DMS79 treated with DMSO at 0.1 percent for 48 hours (cell line): ENCODE results near the gene FAM47C.
"Not testable (repeated sequence)": the region's sequence is repeated elsewhere in the genome, so short reads cannot be mapped to it uniquely, and the experiment has no call there.

Experiments
- DNase-seq: peaks from one replicate; lab custom pipeline; 2025; lab: John Stamatoyannopoulos, UW

The FAM47C gene

DNA sequence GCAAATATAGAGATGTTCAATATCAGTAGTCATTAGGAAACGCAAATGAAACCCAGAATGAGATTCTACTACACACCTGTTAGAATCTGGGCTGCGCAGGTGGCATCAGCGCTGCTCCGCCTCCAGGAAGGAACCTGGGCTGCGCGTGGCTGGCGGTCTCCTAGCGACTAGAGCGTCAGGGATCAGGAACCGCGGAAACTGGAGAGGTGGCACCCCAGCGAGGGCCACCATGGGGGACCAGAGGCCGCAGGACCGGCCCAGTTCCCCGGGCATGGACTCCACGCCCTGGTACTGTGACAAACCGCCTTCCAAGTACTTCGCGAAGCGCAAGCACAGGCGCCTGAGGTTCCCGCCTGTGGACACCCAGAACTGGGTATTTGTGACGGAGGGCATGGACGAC is at the start of gene FAM47C:
FAM47C (plus strand) TSS at position 185 of the 400 bp plus-strand sequence; CDS start at position 230, 45 bp downstream.
- not testable (repeated sequence) for DNase-seq

DNA sequence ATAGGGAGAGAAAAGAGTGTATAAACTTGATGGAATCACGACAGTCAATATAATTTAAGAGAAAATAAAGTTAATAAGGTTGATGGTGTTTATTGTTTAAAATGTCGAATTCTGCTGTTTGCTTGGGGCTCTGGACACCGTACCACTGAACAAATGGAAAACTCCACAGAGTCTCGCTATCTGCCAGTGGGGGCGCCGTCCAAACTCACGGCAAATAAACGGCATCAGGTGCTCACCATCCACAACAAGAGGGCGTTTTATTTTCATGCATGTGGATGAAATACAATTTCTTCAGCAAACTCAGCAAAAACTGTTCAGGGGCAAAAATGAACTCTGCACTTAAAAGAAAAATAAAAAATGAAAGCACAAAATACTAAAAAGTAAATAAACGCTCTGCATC is 46.6 kb upstream of the FAM47C start:
- no peak for DNase-seq

DNA sequence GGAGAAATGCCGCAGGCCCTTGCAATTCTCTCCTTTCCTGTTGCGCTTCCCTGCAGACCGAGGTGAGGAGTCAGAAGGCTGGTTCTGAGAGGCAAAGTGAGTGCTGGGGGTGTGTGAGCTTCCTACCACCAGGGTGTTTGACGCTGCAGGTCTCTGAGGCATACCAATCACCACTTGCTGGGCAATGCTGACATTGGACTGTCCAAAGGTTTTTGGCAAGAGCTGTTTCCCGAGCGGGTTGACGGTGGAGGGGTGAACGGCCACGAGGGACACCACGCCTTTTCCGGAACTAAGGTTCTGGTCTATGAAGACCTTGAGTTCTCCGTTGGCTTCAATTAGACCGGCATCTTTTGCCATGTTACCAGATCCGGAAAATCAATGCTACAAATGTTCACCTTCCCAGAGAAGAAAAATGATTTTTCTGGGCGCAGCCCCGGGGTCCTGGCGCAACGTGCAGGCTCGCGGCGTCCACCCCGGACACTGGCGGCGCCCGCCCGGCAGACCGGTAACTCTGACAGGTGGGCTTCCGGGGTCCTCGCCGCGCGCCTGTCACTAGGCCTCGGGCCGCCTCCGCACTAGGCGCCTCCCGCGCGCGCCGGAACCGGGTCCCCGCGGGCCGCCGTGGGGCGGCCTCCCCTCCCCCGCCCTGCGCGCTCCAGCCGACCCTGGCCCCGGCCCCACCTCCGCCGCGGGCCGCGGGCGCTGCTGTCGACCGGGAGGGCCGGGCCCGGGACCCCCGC is 44.9 kb upstream of the FAM47C start:
- no peak for DNase-seq

DNA sequence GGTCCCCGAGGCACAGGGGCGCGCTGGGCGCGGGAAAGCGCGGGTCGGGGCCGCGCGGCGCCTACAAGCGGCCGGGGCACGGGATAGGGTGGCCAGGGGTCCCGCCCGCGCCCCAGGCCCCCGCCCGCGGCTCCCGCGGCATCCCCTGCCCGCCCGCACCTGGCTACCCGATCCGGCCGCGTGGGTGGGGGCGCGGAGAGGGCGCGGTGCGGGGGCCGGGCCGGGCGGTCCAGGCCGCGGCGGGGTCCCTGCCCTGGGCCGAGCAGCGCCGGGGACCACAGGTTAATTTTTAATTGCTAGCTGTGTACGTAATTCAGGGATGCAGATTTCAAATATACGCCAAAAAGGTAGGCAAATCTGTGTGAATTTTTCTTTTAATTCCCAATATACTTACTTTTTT is 44.3 kb upstream of the FAM47C start:
- no peak for DNase-seq

DNA sequence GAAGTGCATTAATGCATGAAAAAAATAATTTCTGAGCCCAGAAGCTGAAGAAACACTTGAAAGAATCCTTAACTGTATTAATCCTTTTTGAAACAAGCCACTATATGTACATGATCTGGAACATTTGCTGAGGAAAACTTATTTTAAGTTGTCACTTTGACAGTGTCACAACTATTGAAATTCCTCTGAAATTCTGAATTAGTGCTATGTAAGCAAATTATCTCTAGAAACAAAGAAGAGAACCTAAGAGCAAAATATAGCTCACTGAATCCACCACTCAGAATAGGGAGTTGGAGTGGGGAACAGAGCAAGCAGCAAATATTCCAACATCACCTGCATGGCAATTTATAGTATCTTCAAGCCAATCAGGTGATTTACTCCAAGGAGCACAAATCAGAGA is 34.6 kb upstream of the FAM47C start:
- no peak for DNase-seq

DNA sequence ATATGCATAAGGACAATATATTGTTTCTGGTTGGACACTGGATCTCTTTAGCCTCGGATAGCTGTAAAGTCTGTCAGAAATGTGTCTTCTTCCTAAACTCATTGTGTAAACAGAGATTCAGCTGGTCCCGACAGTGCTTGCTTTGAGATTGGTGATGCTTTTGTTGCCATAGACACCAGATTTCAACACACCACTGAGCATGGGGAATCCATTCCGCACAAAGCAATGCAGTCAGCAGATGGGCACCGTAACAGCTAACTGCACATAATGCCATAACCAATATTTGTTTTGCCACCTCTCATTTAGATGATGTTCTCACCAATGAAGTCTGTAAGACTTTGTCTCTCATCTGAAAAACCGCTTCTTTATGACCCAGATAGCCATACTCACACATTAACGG is 33.3 kb upstream of the FAM47C start:
- no peak for DNase-seq

DNA sequence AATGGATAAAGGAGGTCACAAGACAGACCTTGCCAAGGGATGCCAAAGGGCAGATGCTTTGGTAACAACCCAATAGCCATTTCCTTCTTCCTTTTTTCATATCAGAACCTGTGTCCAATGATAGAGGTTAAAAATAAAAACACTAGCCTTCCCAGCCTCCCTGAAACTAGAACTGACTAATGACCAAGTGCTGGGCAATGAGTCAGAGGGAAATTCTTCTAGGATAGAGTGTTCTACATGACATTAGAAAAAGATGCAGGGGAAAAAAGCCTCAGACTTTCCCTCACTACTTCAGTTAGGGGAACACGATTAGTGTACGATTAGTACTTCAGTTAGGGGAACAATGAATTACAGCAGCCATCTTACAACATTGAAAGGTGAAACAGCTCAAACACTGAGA is 29.3 kb upstream of the FAM47C start:
- no peak for DNase-seq

DNA sequence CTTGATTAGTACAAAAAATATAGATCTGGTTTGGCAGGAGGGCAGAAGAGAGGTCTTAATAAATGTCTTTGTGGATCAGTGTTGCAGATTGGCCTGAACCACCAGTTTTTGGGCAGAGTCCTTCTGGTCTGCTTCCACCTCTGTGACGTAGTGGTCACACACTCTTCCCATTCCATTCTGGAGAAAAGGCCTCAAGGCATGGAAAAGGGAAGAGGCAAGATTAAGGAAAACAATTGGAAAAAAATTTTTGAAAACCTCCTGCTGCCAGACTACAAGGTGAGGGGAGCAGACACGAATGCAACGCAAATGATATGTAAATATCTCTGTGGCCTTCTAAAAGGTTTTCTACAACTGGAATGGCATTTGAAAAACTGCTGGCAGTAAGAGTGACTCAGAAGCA is 24.3 kb upstream of the FAM47C start:
- DNase-seq, result no peak

DNA sequence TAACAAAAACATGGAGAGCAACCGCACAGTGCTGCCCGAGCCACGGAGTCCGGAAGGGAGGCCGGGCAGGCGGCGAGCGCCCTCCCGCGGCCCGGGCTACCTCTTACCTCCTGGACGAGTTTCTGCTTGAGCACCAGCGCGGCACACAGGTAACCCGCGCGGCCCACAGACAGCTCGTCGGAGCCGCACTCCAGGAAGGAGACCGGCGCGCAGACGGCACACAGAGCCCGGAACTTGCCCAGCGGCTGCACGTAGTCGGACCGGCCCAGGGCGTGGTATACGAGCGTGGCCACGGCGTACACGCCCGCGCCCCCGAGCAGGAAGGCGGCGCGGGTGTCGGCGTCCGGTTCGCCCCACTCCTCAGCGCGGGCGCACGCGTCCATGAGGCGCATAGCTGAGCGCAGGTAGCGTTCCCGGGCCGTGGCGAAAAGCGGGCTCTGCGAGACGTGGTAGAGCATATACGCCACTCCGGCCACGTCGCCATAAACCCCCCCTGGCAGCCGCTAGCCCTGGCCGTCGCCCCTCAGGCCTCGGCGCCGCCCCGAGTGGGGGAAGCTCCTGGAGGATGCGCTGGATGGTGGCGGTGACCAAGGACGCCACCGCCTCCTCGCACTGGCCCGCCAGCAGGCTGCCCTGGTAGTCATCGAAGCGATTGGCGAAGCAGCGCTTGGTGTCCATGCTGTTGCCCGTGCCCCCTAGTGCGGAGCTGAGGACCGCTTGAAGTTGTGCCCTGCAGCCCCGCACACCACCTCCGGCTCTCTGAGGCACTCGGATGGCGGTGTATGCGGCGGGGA is 22.6 kb upstream of the FAM47C start:
- DNase-seq, result not testable (repeated sequence)

DNA sequence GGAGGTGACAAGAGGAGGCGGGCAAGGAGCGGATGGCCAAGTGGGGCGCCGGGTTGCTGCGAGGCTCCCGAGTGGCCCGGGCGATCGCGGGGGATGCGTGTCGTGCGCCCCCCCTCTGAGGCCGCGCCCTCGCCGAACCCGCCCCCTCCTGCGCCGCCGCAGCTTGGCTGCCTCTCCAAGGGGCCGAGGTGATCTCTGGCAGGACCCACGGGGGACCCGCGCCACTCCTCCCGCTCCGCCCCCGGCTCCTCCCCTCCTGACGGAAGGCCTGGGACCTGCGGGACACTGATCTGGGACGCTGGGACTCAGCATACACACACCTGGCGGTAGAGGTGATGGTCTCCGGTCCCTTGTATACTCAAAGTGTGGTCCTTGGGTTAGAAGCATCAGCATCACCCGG is 21.9 kb upstream of the FAM47C start:
- DNase-seq, result no peak

DNA sequence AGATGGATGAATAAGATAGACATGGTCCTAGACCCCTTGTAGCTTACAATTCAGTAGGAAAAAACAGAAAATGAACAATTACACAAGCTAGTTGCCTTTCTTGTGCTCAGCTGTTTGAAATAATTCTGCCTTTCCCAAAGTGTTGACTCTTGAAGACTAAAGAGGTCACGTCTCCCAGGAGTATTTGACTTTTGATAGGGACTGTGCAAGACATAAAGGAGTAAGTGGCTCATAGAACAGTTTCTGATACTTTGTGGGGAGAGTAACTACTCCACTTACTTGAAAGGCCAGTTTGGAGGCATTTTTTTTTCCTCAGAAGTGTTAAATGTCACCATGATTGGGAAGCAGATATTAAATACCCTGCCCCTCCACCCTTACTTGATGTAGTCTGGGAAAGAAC is 21.0 kb upstream of the FAM47C start:
- DNase-seq, result not testable (repeated sequence)

DNA sequence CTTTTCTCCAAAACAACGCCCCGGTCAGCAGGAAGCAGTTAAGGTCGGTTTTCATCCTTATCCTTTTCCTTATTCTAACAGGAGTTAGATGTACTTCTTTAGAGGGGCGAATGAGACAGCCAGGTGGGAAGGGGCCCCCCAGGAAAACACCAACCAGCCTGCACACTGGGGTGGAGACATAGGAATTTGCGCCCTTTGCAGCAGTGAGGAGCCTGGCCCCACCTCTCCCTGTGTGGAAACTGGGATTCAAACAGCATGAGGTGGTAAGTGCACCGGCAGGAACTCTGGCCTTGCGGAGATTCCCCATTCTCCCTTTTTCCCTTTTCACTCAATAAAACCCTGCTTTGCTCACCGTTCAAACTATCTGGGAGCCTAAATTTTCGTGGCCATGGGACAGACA is 8.0 kb upstream of the FAM47C start:
- DNase-seq, result no peak

DNA sequence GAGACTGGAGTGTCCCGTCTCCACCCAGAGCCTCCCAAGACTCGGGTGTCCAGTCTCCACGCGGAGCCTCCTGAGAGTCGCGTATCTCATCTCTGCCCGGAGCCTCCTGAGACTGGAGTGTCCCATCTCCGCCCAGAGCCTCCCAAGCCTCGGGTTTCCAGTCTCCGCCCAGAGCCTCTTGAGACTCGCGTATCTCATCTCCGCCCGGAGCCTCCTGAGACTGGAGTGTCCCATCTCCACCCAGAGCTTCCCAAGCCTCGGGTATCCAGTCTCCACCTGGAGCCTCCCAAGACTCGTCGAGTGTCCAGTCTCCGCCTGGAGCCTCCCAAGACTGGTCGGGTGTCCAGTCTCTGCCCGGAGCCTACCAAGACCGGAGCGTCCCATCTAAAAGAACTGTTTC is 2.3 kb downstream of the FAM47C start:
- DNase-seq, result no peak

DNA sequence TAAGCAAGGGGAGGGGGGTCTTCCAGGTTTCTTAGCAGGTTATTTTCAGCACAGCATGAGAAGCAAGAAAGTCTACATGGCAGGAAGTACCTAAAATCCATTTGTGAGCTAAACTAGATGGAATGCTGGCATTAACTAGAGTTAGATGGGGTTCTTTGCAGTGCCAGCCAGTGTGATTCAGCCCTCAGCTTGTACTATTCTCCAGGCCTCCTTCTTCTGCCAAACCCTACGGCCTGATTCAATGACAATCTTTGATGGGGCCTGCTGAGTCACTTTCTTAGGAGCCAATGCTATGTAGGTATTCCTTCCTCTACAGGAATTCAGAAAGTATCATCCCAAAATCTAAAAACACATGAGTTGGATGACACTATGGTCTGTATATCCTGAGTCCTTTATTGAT is 26.1 kb downstream of the FAM47C start:
- DNase-seq, result not testable (repeated sequence)

DNA sequence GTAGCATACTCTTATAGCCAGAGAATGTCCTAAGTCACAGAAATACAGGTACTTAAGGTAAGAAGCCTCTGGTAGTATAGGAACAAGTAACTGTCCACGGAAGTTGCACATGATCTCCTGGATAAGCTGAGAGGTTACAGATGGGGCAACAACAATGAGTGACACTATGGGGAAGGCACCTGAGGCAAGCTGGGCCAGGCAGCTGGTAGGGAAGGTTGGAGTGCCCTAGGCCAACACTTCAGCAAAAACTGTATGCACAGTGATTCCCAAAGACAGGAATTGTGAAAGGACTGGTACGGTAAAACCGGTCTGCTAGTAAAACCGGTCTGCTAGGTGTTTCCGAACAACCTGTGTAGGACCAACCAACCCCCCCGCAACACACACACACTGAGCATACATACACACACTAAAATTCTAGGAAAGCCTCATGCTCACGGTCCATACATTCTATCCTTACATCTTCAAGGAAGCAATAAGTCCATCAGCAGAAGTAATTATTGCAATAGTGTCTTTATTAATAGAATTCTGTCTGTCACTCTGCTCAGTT is 28.6 kb downstream of the FAM47C start:
- DNase-seq, result not testable (repeated sequence)

DNA sequence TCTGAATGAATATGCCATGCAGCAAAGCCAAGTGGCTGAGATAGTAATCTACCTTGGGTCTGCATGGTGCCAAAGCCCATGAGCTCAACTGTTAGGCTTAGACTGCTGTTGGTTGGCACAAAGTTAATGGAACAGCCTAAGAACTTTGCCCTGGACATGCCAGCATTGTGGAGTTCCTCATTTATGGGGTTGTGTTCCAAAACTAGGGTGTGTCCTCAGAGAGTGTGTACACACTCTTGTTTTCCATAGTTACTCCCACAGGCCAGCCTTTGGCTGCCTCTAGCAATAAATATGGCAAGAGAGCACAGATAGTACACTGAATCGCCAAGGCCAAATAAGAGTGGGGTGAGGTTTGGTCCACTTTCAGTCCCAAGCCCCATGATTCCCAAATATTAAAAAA is 30.6 kb downstream of the FAM47C start:
- DNase-seq, result not testable (repeated sequence)

DNA sequence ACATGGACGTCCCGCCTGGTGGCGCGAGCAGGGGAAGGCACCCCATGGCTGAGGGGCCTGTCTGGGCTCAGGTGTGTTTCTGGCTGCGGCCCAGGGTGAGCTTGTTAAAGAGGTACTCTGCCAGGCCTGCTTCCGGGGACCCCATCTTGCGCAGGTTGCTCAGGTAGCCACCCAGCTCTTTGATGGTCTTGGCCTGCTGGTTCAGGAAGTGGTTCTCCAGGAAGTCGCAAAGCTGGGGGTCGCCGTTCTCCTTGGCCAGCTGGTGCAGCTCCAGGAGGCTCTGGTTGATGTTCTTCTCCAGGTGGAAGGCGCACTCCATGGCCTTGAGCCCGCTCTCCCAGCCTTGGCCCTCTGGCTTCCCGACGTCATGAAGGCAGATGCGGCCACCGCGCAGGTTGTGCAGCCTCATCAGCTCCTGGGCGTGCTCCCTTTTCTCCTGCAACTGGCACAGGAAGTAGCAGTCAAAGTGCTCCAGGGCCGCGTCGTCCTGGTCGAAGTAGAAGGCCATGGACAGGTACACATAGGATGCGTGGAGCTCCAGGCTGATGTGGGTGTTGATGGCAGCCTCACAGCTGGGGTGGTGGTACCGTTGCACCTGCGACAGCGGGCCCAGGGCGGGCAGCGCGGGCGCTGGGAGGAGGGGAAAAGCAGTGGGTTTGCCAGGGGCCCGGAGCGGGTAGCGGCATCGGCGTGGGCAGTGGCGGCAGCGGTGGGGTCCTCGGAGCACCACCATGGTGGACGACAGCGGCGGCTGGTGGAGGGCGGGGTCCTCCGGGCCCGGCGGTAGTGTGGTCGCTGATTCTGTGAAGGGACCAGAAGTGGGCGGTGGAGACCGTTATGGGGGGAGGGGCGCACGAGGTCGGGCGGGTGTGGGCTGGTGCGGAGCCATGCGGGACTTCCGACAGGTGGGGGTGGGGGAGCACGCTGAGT is 35.1 kb downstream of the FAM47C start:
- not testable (repeated sequence) for DNase-seq

DNA sequence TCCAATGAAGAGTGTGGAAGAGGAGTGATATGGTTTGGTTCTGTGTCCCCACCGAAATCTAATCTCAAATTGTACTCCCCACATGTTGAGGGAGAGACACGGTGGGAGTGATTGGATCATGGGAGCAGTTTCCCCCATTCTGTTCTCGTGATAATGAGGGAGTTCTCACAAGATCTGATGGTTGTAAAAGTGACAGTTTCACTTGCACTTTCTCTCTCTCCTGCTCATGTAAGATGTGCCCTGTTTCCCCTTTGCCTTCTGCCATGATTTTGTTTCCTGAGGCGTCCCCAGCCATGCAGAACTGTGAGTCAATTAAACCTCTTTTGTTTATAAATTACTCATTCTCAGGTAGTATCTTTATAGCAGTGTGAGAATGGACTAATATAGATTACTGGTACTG is 39.6 kb downstream of the FAM47C start:
- no peak for DNase-seq

DNA sequence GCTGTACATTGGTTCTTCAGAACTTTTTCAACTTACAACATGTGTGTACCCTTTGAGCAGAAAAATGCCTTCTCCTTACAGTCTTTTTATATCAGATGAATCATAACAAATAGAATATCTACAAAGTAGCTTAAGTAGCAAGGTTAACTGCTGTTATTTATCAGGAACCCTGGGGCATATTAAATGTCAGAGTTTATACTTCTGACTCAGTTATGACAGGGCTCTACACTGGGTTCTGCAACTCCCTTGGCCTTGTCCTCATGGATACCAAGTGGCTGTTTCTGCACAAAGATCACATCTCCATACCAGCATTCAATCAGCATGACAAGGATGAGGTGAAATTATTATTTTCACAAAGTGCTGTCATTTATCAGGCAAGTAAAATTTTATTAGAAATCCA is 49.4 kb downstream of the FAM47C start:
- DNase-seq, result not testable (repeated sequence)

DNA sequence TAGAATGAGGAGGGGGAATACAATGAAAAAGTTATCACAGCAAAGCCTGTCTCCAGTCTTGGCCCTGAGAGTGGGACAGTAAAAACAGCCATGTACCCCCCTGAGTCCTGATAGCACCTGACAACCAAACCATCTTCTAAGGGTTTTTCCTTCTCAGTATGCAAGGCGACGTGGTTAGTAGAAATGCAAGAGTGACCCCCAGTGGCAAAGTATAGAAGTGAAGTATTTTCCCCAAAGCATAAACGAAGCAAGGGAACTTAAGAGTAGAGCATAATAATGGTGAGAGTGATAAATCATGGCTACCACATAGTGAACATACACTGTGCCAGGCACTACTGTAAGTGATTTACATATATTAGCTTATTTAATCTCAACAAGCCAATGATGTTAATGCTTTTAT is 52.8 kb downstream of the FAM47C start:
- no peak for DNase-seq
